K562 (cell line): ENCODE results near the gene SPATS2. TPM values are rescaled to one million over a fixed set of nuclear protein-coding genes. Genes with fewer than 3 reads are reported as not detected.
A peak's percentile ranks its signal among the peaks of the same experiment; 100 is the strongest.

ENCODE experiments used
- NONO ChIP-seq, 2 experiments: fragments of 200-400 bp in 1 of 2; fragments of 450-650 bp in 1 of 2; formaldehyde crosslinking in 1 of 2; IDR thresholded peaks; 2 replicates each; pipeline ENCODE4 v1.6.1; 2017; ENCODE audit warnings: low read depth in 2 of 2, mild to moderate bottlenecking in 2 of 2, moderate library complexity in 2 of 2, low read length in 1 of 2
- NR3C1 ChIP-seq: sonication (generic); formaldehyde crosslinking; IDR thresholded peaks from 2 replicates; pipeline ENCODE4 v1.8.1; 2022; ENCODE audit warnings: missing genetic modification reagents
- PHB2 ChIP-seq: fragments of 450-650 bp; IDR thresholded peaks from 2 replicates; pipeline ENCODE4 v1.6.1; 2017; ENCODE audit warnings: low read depth
- polyA plus RNA-seq, 8 experiments: library from polyadenylated mRNA; depleted of rRNA in 4 of 8; stranded (reverse) in 5 of 8; unstranded in 3 of 8; fragments of >200 nt; fragmentation: Nextera tagmentation in 2 of 8; fragmentation: Illumina TruSeq in 1 of 8; extraction: Ambion mirVana in 2 of 8; extraction: Trizol in 1 of 8; gene quantifications; 2 replicates each; pipeline versions ENCODE4 v1.2.1 to v1.2.3, GENCODE V29; 2011 to 2014; ENCODE audit warnings: inconsistent platforms in 1 of 8, missing spikeins in 1 of 8
- total RNA-seq, 7 experiments: library from RNA; depleted of rRNA in 6 of 7; stranded (reverse); fragments of >200 nt in 6 of 7; fragmentation: Illumina TruSeq in 2 of 7; extraction: Trizol in 2 of 7; gene quantifications; 2 replicates each; pipeline versions ENCODE4 v1.2.1 to v1.2.3, GENCODE V29; 2011 to 2021; ENCODE audit warnings: low replicate concordance in 1 of 7
- TF ChIP-seq, protein P1 (sequence below): IDR thresholded peaks from 2 replicates; pipeline ENCODE4 v1.6.1; 2011; ENCODE audit warnings: borderline replicate concordance, low read depth, mild to moderate bottlenecking, moderate library complexity, low read length; ENCODE audit not compliant: insufficient read depth, poor library complexity, severe bottlenecking
- TF ChIP-seq, protein P2 (sequence below): fragments of 450-650 bp; IDR thresholded peaks from 2 replicates; pipeline ENCODE4 v1.6.1; 2016; ENCODE audit warnings: mild to moderate bottlenecking, moderate library complexity

The SPATS2 gene
- total and polyA plus RNA-seq, 9 of the 15 experiments (the other 6 are each of a cell fraction or from before 2014, with no cell fraction given) = 5.4 to 48.2 (median 17.5) TPM

DNA sequence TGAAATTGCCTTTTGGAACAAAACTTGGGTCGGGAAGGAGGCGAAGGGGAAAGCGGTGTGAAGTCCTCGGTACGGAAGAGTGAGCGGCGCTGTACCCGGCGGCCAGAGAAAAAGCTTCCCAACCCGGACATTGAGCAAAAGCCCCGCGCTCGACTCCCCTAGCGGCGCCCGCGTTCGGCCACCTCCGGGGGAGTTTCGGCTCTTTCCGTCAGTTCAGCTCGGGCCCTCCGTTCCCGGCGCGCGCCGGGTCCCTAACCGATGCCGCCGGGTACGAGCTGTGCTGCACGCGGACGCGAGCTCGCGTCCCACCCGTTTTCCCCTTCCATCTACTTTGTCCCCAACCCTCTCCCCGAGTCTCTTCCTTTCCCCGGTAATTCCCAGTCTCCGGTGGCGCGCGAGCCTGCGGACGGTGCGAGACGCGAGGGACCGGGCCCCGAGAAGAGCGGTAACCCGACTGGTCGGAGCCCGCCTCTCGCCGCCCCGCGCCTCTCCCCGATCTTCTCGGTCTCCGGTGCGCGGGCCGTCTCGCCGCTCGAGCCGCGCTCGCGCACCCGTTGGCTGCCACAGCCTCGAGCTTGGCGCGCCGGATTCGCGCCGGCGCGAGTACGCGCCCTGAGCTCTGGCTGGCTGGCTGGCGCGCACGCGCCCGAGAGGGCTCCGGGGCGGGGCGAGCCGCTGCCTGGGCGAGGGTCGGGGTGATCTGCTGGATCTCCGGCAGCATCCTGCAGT, 446 bp upstream of the SPATS2 start (continued):
- TF ChIP-seq, protein P1, sequence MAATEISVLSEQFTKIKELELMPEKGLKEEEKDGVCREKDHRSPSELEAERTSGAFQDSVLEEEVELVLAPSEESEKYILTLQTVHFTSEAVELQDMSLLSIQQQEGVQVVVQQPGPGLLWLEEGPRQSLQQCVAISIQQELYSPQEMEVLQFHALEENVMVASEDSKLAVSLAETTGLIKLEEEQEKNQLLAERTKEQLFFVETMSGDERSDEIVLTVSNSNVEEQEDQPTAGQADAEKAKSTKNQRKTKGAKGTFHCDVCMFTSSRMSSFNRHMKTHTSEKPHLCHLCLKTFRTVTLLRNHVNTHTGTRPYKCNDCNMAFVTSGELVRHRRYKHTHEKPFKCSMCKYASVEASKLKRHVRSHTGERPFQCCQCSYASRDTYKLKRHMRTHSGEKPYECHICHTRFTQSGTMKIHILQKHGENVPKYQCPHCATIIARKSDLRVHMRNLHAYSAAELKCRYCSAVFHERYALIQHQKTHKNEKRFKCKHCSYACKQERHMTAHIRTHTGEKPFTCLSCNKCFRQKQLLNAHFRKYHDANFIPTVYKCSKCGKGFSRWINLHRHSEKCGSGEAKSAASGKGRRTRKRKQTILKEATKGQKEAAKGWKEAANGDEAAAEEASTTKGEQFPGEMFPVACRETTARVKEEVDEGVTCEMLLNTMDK = peak; percentile 44
- peak; percentile 73 to 89 for TF ChIP-seq NONO (IDR thresholded peaks at IDR 0.05; ENCODE audit: low read depth in 2 of 2, low read length in 1 of 2)
- peak; percentile 52; the same call in 1 of the 2 replicates for TF ChIP-seq NR3C1
- TF ChIP-seq, protein P2, sequence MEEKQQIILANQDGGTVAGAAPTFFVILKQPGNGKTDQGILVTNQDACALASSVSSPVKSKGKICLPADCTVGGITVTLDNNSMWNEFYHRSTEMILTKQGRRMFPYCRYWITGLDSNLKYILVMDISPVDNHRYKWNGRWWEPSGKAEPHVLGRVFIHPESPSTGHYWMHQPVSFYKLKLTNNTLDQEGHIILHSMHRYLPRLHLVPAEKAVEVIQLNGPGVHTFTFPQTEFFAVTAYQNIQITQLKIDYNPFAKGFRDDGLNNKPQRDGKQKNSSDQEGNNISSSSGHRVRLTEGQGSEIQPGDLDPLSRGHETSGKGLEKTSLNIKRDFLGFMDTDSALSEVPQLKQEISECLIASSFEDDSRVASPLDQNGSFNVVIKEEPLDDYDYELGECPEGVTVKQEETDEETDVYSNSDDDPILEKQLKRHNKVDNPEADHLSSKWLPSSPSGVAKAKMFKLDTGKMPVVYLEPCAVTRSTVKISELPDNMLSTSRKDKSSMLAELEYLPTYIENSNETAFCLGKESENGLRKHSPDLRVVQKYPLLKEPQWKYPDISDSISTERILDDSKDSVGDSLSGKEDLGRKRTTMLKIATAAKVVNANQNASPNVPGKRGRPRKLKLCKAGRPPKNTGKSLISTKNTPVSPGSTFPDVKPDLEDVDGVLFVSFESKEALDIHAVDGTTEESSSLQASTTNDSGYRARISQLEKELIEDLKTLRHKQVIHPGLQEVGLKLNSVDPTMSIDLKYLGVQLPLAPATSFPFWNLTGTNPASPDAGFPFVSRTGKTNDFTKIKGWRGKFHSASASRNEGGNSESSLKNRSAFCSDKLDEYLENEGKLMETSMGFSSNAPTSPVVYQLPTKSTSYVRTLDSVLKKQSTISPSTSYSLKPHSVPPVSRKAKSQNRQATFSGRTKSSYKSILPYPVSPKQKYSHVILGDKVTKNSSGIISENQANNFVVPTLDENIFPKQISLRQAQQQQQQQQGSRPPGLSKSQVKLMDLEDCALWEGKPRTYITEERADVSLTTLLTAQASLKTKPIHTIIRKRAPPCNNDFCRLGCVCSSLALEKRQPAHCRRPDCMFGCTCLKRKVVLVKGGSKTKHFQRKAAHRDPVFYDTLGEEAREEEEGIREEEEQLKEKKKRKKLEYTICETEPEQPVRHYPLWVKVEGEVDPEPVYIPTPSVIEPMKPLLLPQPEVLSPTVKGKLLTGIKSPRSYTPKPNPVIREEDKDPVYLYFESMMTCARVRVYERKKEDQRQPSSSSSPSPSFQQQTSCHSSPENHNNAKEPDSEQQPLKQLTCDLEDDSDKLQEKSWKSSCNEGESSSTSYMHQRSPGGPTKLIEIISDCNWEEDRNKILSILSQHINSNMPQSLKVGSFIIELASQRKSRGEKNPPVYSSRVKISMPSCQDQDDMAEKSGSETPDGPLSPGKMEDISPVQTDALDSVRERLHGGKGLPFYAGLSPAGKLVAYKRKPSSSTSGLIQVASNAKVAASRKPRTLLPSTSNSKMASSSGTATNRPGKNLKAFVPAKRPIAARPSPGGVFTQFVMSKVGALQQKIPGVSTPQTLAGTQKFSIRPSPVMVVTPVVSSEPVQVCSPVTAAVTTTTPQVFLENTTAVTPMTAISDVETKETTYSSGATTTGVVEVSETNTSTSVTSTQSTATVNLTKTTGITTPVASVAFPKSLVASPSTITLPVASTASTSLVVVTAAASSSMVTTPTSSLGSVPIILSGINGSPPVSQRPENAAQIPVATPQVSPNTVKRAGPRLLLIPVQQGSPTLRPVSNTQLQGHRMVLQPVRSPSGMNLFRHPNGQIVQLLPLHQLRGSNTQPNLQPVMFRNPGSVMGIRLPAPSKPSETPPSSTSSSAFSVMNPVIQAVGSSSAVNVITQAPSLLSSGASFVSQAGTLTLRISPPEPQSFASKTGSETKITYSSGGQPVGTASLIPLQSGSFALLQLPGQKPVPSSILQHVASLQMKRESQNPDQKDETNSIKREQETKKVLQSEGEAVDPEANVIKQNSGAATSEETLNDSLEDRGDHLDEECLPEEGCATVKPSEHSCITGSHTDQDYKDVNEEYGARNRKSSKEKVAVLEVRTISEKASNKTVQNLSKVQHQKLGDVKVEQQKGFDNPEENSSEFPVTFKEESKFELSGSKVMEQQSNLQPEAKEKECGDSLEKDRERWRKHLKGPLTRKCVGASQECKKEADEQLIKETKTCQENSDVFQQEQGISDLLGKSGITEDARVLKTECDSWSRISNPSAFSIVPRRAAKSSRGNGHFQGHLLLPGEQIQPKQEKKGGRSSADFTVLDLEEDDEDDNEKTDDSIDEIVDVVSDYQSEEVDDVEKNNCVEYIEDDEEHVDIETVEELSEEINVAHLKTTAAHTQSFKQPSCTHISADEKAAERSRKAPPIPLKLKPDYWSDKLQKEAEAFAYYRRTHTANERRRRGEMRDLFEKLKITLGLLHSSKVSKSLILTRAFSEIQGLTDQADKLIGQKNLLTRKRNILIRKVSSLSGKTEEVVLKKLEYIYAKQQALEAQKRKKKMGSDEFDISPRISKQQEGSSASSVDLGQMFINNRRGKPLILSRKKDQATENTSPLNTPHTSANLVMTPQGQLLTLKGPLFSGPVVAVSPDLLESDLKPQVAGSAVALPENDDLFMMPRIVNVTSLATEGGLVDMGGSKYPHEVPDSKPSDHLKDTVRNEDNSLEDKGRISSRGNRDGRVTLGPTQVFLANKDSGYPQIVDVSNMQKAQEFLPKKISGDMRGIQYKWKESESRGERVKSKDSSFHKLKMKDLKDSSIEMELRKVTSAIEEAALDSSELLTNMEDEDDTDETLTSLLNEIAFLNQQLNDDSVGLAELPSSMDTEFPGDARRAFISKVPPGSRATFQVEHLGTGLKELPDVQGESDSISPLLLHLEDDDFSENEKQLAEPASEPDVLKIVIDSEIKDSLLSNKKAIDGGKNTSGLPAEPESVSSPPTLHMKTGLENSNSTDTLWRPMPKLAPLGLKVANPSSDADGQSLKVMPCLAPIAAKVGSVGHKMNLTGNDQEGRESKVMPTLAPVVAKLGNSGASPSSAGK = peak; percentile 62
- no peak for TF ChIP-seq PHB2
